SK-N-MC (cell line): ENCODE measurements around the gene P4HA2.

Experiments used
- EZH2 ChIP-seq: fragments of 200-600 bp; sonication (generic); IDR thresholded peaks from one replicate; pipeline ENCODE4 v1.6.1; 2017; ENCODE audit warnings: antibody characterized with exemption
- POLR2AphosphoS5 ChIP-seq: IDR thresholded peaks from 2 replicates; pipeline ENCODE4 v1.6.1; 2012; ENCODE audit warnings: mild to moderate bottlenecking, low read depth, low read length, borderline replicate concordance

- TF ChIP-seq POLR2AphosphoS5, result no peak
- TF ChIP-seq EZH2, result no peak
Observed at GRCh38 chr5:132221781-132222648, 5.6 kb downstream of the P4HA2 start.
